ENCODE data around the gene MAS1.

GRCh38 chr6:159844737-159845645, 45.8 kb upstream of the MAS1 start:
- no peak for TF ChIP-seq RAD21 (IDR thresholded peaks at IDR 0.05; ENCODE audit: insufficient read depth, low read depth, low read length)
- no peak for TF ChIP-seq RELA (IDR thresholded peaks at IDR 0.05; ENCODE audit: borderline replicate concordance, partially characterized antibody)
- no peak for TF ChIP-seq SREBF2 (IDR thresholded peaks at IDR 0.05; ENCODE audit: low read length)
- no peak for TF ChIP-seq SIN3A (IDR thresholded peaks at IDR 0.05; ENCODE audit: low read depth, low read length)
- TF ChIP-seq POU2F2 (IDR thresholded peaks at IDR 0.05; ENCODE audit: borderline replicate concordance, low read depth, low read length): no peak
- TF ChIP-seq SMARCA5 (IDR thresholded peaks at IDR 0.05): no peak
- TF ChIP-seq CTCF (IDR thresholded peaks at IDR 0.05 in 2 of 3, conservative IDR thresholded peaks at IDR 0.05 in 1 of 3; ENCODE audit: control insufficient read depth in 2 of 3, extremely low read depth in 1 of 3, insufficient read depth in 1 of 3, low read depth in 3 of 3, low read length in 3 of 3): no peak
- no peak for TF ChIP-seq POLR2AphosphoS5 (IDR thresholded peaks at IDR 0.05; ENCODE audit: low read length)
- TF ChIP-seq ATF3 (IDR thresholded peaks at IDR 0.05; ENCODE audit: borderline replicate concordance, extremely low read depth, low read depth, low read length): no peak
- TF ChIP-seq CHD4 (IDR thresholded peaks at IDR 0.05): no peak
- TF ChIP-seq ZBTB4 (CRISPR knock-in tag; IDR thresholded peaks at IDR 0.05): no peak
- TF ChIP-seq SRF (IDR thresholded peaks at IDR 0.05; ENCODE audit: low read depth in 2 of 2, low read length in 2 of 2): no peak
- no peak for TF ChIP-seq BCL3 (IDR thresholded peaks at IDR 0.05; ENCODE audit: borderline replicate concordance, insufficient read depth, low read depth, low read length, poor library complexity, severe bottlenecking)

Measured in GM12878 (cell line).